ENCODE measurements around the gene GRIK1.

Gene GRIK1

DNA sequence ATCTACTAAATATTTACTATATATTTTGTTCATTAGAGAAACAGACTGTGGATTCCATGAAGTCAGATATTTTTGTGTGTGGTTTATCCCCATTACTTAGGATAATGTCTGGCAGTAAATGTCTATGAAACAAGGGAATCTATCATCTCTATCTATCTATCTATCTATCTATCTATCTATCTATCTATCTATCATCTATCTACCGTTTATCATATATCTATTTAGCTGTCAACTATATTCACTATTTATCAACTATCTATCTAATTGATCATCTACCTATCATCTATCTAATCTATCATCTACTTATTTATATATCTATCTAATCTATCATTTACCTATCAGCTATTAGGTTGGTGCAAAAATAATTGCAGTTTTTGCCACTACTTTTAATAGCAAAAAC, 255.7 kb downstream of the GRIK1 start:
- Histone ChIP-seq H4K91ac (ENCODE audit: low read depth, low read length, poor library complexity) (no peak overlapping the region), H3K14ac (ENCODE audit: low read length) (no peak overlapping the region), H3K79me1 (ENCODE audit: low read depth, low read length) (no peaks in the 10 kb centered on the region), H2BK15ac (ENCODE audit: low read length) (no peak overlapping the region), H3K9ac (ENCODE audit: low read depth, low read length, poor library complexity) (no peak overlapping the region), H3K4me1 (ENCODE audit: control insufficient read depth in 2 of 2, insufficient read depth in 1 of 2, low read depth in 1 of 2, low read length in 2 of 2) (no peaks in the 10 kb centered on the region), H2AK5ac (ENCODE audit: low read depth, low read length) (no peak overlapping the region), H3K27me3 (ENCODE audit: control insufficient read depth in 3 of 3, insufficient read depth in 3 of 3, low read depth in 1 of 3, low read length in 3 of 3) (no peaks in the 10 kb centered on the region), H2BK12ac (ENCODE audit: low read length) (no peak overlapping the region), H3K23ac (ENCODE audit: low read depth, low read length, poor library complexity) (no peak overlapping the region), H4K8ac (ENCODE audit: low read depth, low read length) (no peak overlapping the region), H2BK5ac (ENCODE audit: low read length) (no peak overlapping the region), H3K4ac (ENCODE audit: low read length) (no peak overlapping the region), H3K9me3 (replicated peaks in 1 of 2; ENCODE audit: control insufficient read depth in 2 of 2, insufficient read depth in 1 of 2, low read depth in 1 of 2, low read length in 2 of 2) (no peaks in the 10 kb centered on the region), H2AFZ (ENCODE audit: low read length) (no peak overlapping the region), H3K4me2 (ENCODE audit: insufficient read depth, low read length, poor library complexity, severe bottlenecking) (no peak overlapping the region), H3K18ac (ENCODE audit: low read length) (no peak overlapping the region), H3K4me3 (ENCODE audit: low read length in 2 of 2) (no peak overlapping the region), H3K36me3 (replicated peaks in 1 of 2; ENCODE audit: control insufficient read depth in 2 of 2, insufficient read depth in 2 of 2, low read length in 2 of 2) (no peaks in the 10 kb centered on the region), H3K27ac (replicated peaks; ENCODE audit: low read length) (no peak overlapping the region), H2BK120ac (ENCODE audit: low read depth, low read length) (no peak overlapping the region)
- no peak for DNase-seq (ENCODE audit: low spot score)
- 100% methylated on average over 1 of the region's 1 CpG for WGBS, 2 donors (ENCODE audit: extremely low coverage in 2 of 2, insufficient read length in 2 of 2, insufficient replicate concordance in 1 of 2)

DNA sequence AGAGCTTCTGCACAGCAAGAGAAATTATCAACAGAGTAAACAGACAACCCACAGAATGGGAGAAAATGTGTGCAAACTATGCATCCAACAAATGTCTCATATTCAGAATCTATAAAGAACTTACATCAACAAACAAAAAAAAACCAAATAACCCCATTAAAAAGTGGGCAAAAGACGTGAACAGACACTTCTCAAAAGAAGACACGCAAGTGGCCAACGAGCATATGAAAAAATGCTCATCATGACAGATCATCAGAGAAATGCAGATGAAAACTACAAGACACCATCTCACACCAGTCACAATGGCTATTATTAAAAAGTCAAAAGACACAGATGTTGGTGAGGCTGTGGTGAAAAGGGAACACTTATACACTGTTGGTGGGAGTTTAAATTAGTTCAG, 257.0 kb downstream of the GRIK1 start:
- Histone ChIP-seq H3K27ac (replicated peaks; ENCODE audit: low read length) (no peak overlapping the region), H2BK12ac (ENCODE audit: low read length) (no peak overlapping the region), H2BK5ac (ENCODE audit: low read length) (no peak overlapping the region), H2AK5ac (ENCODE audit: low read depth, low read length) (no peak overlapping the region), H2AFZ (ENCODE audit: low read length) (no peak overlapping the region), H3K4ac (ENCODE audit: low read length) (no peak overlapping the region), H3K36me3 (replicated peaks in 1 of 2; ENCODE audit: control insufficient read depth in 2 of 2, insufficient read depth in 2 of 2, low read length in 2 of 2) (no peaks in the 10 kb centered on the region), H3K27me3 (ENCODE audit: control insufficient read depth in 3 of 3, insufficient read depth in 3 of 3, low read depth in 1 of 3, low read length in 3 of 3) (no peaks in the 10 kb centered on the region), H3K4me1 (ENCODE audit: control insufficient read depth in 2 of 2, insufficient read depth in 1 of 2, low read depth in 1 of 2, low read length in 2 of 2) (no peaks in the 10 kb centered on the region), H2BK15ac (ENCODE audit: low read length) (no peak overlapping the region), H3K9ac (ENCODE audit: low read depth, low read length, poor library complexity) (no peak overlapping the region), H4K8ac (ENCODE audit: low read depth, low read length) (no peak overlapping the region), H3K4me3 (ENCODE audit: low read length in 2 of 2) (no peak overlapping the region), H3K23ac (ENCODE audit: low read depth, low read length, poor library complexity) (no peak overlapping the region), H3K14ac (ENCODE audit: low read length) (no peak overlapping the region), H2BK120ac (ENCODE audit: low read depth, low read length) (no peak overlapping the region), H3K9me3 (replicated peaks in 1 of 2; ENCODE audit: control insufficient read depth in 2 of 2, insufficient read depth in 1 of 2, low read depth in 1 of 2, low read length in 2 of 2) (no peaks in the 10 kb centered on the region), H3K79me1 (ENCODE audit: low read depth, low read length) (no peaks in the 10 kb centered on the region), H3K18ac (ENCODE audit: low read length) (no peak overlapping the region), H4K91ac (ENCODE audit: low read depth, low read length, poor library complexity) (no peak overlapping the region), H3K4me2 (ENCODE audit: insufficient read depth, low read length, poor library complexity, severe bottlenecking) (no peak overlapping the region)
- WGBS, 2 donors (ENCODE audit: extremely low coverage in 2 of 2, insufficient read length in 2 of 2, insufficient replicate concordance in 1 of 2), result no CpG with 5 or more reads among the region's 3 CpGs
- no peak for DNase-seq (ENCODE audit: low spot score)

DNA sequence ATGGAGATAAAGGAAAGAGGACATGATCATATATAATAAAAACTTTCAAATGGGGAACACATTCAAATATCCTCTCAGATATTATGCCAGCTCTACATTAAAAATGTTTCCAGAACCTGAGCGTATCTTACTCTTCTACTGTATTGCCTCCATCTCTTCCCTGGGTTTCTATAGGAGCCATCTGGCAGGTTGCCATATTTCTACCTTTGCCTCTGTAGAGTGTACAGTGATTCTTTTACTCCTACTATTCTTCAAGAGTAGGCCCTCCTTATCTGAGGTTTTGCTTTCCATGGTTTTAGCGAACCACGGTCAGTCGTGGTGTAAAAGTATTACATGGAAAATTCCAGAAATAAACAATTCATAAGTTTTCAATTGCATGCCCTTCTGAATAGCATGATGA, 259.5 kb downstream of the GRIK1 start:
- Histone ChIP-seq H3K4ac (ENCODE audit: low read length) (no peak overlapping the region), H3K79me1 (ENCODE audit: low read depth, low read length) (no peaks in the 10 kb centered on the region), H3K4me3 (ENCODE audit: low read length in 2 of 2) (no peak overlapping the region), H3K4me1 (ENCODE audit: control insufficient read depth in 2 of 2, insufficient read depth in 1 of 2, low read depth in 1 of 2, low read length in 2 of 2) (peaks cover 0 to 6% of the 10 kb centered on the region in 2 donors), H2BK12ac (ENCODE audit: low read length) (no peak overlapping the region), H3K27me3 (ENCODE audit: control insufficient read depth in 3 of 3, insufficient read depth in 3 of 3, low read depth in 1 of 3, low read length in 3 of 3) (no peaks in the 10 kb centered on the region), H3K9ac (ENCODE audit: low read depth, low read length, poor library complexity) (no peak overlapping the region), H3K27ac (replicated peaks; ENCODE audit: low read length) (no peak overlapping the region), H3K18ac (ENCODE audit: low read length) (no peak overlapping the region), H2AK5ac (ENCODE audit: low read depth, low read length) (no peak overlapping the region), H4K91ac (ENCODE audit: low read depth, low read length, poor library complexity) (no peak overlapping the region), H2BK15ac (ENCODE audit: low read length) (no peak overlapping the region), H2BK120ac (ENCODE audit: low read depth, low read length) (no peak overlapping the region), H2AFZ (ENCODE audit: low read length) (no peak overlapping the region), H4K8ac (ENCODE audit: low read depth, low read length) (no peak overlapping the region), H2BK5ac (ENCODE audit: low read length) (no peak overlapping the region), H3K14ac (ENCODE audit: low read length) (no peak overlapping the region), H3K9me3 (replicated peaks in 1 of 2; ENCODE audit: control insufficient read depth in 2 of 2, insufficient read depth in 1 of 2, low read depth in 1 of 2, low read length in 2 of 2) (no peaks in the 10 kb centered on the region), H3K36me3 (replicated peaks in 1 of 2; ENCODE audit: control insufficient read depth in 2 of 2, insufficient read depth in 2 of 2, low read length in 2 of 2) (no peaks in the 10 kb centered on the region), H3K4me2 (ENCODE audit: insufficient read depth, low read length, poor library complexity, severe bottlenecking) (no peak overlapping the region), H3K23ac (ENCODE audit: low read depth, low read length, poor library complexity) (no peak overlapping the region)
- no CpG with 5 or more reads among the region's 4 CpGs for WGBS, 2 donors (ENCODE audit: extremely low coverage in 2 of 2, insufficient read length in 2 of 2, insufficient replicate concordance in 1 of 2)
- DNase-seq (ENCODE audit: low spot score), result no peak

DNA sequence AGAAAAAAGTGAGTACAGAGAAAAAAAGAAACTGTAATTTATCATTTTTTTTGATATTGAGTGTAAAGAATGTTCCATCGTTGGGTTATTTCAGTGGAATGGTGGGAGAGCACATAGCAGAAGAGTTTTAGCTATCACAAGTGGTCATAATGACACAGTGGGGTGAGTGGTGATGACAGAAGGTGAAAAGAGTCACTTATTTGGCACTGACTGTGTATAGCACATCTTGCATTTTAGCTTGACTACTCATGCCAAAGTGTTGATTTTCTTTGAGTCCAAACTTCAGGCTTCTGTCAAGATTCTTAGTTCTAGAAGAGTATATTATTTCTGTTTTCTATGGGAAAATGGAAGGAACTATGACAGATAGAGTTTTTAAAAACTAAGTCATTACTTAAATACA, 261.2 kb downstream of the GRIK1 start:
- no peak overlapping the region for H3K23ac ChIP-seq (ENCODE audit: low read depth, low read length, poor library complexity)
- no peak overlapping the region for H3K4me3 ChIP-seq (ENCODE audit: low read length in 2 of 2)
- H3K9ac ChIP-seq (ENCODE audit: low read depth, low read length, poor library complexity), result no peak overlapping the region
- no peak overlapping the region for H3K18ac ChIP-seq (ENCODE audit: low read length)
- H2BK120ac ChIP-seq (ENCODE audit: low read depth, low read length), result no peak overlapping the region
- H3K79me1 ChIP-seq (ENCODE audit: low read depth, low read length), result no peaks in the 10 kb centered on the region
- WGBS, 2 donors (ENCODE audit: extremely low coverage in 2 of 2, insufficient read length in 2 of 2, insufficient replicate concordance in 1 of 2), result no CpG with 5 or more reads among the region's 1 CpG
- no peak overlapping the region for H2AFZ ChIP-seq (ENCODE audit: low read length)
- H3K36me3 ChIP-seq (replicated peaks in 1 of 2; ENCODE audit: control insufficient read depth in 2 of 2, insufficient read depth in 2 of 2, low read length in 2 of 2), result no peaks in the 10 kb centered on the region
- H2BK12ac ChIP-seq (ENCODE audit: low read length), result no peak overlapping the region
- H3K4me1 ChIP-seq (ENCODE audit: control insufficient read depth in 2 of 2, insufficient read depth in 1 of 2, low read depth in 1 of 2, low read length in 2 of 2), result peaks cover 0 to 6% of the 10 kb centered on the region in 2 donors
- no peak overlapping the region for H2BK15ac ChIP-seq (ENCODE audit: low read length)
- no peak overlapping the region for H4K8ac ChIP-seq (ENCODE audit: low read depth, low read length)
- H2BK5ac ChIP-seq (ENCODE audit: low read length), result no peak overlapping the region
- H3K9me3 ChIP-seq (replicated peaks in 1 of 2; ENCODE audit: control insufficient read depth in 2 of 2, insufficient read depth in 1 of 2, low read depth in 1 of 2, low read length in 2 of 2), result no peaks in the 10 kb centered on the region
- no peak overlapping the region for H2AK5ac ChIP-seq (ENCODE audit: low read depth, low read length)
- no peak overlapping the region for H3K27ac ChIP-seq (replicated peaks; ENCODE audit: low read length)
- H3K4ac ChIP-seq (ENCODE audit: low read length), result no peak overlapping the region
- no peak overlapping the region for H3K14ac ChIP-seq (ENCODE audit: low read length)
- no peak overlapping the region for H4K91ac ChIP-seq (ENCODE audit: low read depth, low read length, poor library complexity)
- H3K27me3 ChIP-seq (ENCODE audit: control insufficient read depth in 3 of 3, insufficient read depth in 3 of 3, low read depth in 1 of 3, low read length in 3 of 3), result no peaks in the 10 kb centered on the region
- H3K4me2 ChIP-seq (ENCODE audit: insufficient read depth, low read length, poor library complexity, severe bottlenecking), result no peak overlapping the region
- no peak for DNase-seq (ENCODE audit: low spot score)

Measured in neuronal stem cell (in vitro differentiated cells).